Amygdala (tissue), 56 donors: Measurements from ENCODE around the gene FAM83G.
A peak's percentile ranks its signal among the peaks of the same experiment; 100 is the strongest.

Source experiments
- DNase-seq, 56 donors: peaks; one replicate each; lab custom pipeline; 2025; lab: John Stamatoyannopoulos, UW

FAM83G gene

DNA sequence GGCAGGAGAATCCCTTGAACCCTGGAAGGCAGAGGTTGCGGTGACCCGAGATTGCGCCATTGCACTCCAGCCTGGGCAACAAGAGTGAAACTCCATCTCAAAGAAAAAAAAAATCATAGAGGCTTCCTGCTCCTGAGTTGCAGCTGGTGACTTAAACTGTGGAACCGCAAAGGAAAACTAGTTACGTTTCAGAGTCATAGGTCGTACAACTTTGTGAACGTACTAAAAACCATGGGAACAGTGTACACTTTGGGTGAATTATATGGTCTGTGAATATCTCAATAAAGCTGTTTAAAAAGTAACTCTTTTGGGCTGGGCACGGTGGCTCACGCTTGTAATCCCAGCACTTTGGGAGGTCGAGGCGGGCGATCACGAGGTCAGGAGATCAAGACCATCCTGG is 29.0 kb downstream of the FAM83G start:
- DNase-seq: no peak

DNA sequence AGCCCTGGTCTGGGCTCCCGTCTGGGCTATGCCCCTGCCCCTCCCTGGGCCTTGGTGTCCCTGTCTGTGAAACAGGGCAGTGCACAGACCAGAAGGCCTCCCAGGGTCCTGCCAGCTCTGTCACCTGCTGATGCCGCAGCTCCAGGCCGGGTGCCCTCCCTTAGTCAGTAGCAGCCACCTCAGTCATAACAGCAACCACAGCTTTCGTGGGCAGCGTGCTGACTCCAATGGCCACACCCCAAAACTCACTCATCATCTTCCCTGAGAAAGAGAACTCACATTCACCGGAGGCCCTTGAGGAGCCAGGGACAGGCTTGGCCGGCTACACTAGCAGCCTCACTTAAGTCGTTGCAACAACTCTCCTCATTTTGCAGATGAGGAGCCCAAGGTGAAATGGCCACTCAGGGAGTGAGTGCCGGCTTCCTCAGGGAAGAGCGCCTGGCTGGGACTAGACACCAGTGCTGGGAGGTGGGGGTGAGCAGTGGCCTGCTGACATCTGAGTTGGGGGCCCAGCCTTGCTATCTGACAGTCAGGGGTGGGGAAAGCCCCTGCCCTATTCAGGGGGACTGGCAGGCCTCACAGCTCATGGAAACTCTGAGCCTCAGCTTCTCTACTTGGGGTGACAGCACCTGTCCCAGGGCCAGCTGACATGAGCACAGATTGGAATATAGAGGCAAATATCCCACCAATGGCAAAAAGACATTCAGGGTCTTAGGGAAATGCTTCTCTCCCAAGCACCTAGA is 30.0 kb downstream of the FAM83G start:
- no peak for DNase-seq

DNA sequence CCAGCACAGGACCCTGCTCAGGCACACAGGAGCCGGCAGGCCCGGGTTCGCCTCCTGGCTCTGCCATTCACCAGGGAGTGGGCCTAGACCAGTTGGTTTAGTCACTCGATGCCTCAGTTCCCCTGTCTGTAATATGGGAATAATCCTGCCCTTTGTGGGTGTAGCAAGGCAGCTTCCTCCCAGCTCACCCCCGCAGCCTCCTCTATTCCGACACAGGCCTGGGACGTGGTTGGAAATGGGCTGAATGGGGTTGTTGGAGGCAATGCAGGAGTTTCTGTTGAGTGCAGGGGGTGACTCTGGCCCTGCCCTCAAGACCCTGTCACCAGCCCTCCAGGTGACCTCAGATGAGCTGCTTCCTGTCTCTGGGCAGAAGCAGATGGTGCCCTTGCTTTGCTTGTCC is 32.8 kb downstream of the FAM83G start:
- no peak for DNase-seq

DNA sequence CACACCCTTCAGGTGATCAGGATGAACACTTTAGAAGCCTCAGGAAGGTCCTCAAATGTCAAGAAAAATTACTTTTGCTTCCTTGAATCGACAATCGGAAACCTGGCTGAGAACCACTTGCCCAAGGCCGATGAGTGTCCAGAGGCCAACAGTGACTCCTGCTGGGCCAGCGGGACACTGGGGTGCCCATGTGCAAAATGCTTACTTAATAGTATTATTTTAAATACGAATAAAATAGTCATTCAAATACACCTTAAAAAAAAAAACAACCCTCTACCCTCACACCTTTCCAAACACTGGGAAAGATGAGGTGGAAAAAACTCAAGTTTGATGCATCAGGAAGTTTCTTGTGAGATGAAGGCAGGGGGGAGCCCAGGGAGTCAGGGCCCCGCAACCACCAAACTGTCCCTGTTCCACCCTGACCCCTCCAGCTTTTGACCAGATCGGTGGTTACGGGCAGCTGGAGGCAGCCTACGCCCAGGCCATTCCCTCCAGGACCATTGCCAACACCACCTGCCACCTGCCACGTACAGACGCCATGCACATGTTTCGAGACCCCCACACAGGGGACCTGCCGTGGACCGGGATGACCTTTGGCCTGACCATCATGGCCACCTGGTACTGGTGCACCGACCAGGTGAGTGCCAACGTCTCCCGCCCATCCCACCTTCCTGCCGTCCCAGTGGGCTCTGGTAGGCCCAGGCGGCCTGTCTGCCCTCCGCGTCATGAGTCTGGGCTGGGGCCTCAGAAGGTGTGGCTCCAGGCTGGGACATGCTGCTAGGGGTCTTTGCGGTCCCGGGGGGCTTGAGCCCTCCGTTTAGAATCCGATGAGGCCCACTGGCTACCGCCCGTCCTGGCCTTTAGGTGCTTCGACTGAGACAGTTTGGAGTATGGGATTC is 33.7 kb downstream of the FAM83G start:
- no peak for DNase-seq

DNA sequence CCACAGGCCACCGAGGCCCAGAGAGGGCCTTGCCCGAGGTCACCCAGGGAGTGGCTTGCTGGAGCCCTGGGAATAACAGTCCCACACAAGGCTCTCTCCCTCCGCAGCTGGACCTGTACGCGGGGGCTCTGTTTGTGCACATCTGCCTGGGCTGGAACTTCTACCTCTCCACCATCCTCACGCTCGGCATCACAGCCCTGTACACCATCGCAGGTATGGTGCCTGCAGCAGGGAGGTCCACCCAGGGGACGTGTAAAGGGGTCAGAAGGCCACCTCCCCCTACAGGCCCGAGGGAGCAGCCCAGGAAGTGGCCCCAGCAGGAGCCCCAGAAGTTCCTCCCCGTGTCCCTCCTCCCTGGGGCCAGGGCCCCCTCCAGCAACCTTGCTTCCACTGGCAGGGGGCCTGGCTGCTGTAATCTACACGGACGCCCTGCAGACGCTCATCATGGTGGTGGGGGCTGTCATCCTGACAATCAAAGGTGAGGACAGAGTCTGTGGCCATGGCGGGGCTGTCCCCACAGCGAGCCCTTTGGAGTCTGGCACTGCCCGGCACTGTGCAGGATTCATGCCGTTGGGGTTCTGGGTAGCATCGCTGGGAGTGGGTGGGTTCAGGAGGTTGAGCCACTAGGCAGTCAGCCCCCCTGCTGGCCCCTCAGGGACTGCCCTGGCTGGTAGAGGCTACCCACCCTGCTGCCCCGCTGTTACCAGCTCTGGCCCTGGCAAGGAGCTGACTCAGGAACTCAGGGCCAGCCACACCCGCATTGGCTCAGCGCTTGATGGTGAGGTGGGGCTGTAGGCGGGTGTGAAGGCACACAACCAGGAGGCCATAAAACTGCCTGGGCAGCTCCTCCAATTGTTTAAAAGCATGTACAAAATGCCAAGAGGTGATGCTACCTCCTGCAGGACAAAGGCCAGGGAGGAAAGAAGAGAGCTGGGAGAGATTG is 35.3 kb downstream of the FAM83G start:
- DNase-seq: no peak

DNA sequence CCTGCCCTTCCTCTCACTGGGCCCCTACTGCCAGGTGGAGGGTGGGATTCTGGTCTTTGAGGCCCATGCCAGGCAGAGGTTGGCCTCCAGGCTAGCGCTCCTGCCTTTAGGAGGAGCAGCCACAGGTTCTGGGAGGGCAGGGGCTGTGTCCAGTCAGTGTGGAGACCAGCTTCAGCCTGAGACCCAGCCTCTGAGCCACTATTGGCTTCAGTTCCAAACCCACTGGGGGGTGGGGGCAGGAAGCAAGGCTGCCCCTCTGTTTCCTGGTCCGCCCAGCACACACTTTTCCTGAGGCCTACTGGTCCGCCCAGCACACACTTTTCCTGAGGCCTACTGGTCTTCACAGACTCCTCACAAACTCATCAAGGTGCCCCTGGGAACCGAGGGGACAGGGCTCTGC is 36.2 kb downstream of the FAM83G start:
- no peak for DNase-seq

DNA sequence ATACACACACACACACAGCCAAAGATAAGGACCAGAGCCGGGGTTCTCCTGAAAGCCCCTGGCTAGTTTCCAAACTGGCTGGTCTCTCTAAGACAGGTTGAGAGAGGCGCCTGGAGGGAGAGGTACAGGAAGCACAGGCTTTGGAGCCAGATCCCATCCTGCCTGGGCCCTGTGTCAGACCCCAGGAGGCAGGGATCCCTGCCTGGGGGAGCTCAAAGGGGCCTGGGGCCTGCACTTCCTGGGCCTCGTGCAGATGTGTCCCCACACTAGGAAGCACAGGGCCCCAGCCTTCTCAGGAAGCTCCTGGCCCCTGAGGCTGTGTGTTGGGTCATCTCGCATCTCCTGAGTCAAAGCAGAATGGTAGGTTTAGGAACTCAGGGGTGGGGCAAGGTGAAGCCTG is 36.6 kb downstream of the FAM83G start:
- no peak for DNase-seq

DNA sequence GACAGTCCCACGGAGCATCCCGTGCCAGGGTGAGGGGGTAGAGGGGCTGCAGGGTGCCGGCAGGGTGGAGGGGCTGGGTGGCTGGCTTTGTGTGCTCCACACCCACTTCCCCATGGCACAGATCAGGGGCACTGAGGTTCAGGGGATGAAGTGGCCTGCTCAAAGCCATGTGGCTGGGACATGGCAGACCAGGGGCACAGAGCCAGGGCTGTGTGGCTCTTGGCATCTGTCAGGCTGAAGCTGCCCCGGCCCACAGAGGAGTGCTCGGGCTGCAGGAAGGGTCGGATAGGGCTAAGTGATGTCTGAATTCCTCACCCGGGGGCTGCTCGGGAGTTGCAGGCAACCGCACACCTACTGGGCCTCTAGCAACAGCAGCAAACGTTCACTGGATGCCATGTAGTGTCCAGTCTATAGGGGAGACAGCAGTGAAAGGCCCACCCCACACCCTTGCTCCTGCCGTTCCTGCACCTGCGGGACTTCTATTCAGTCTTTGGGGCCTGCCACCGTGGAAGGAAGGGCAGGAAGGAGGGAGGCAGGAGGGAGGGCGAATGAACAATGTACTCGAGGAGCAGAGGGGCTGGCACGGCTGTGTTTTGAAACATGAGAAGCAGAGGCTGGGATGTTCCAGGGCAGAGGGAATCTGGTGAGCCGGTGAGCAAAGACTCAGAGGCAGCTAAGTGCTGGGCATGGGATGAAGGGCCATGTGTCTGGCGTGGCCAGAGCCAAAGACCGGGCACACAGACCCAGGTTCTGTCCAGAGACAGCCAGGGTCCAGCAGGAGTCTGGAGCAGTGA is 37.5 kb downstream of the FAM83G start:
- DNase-seq: no peak

DNA sequence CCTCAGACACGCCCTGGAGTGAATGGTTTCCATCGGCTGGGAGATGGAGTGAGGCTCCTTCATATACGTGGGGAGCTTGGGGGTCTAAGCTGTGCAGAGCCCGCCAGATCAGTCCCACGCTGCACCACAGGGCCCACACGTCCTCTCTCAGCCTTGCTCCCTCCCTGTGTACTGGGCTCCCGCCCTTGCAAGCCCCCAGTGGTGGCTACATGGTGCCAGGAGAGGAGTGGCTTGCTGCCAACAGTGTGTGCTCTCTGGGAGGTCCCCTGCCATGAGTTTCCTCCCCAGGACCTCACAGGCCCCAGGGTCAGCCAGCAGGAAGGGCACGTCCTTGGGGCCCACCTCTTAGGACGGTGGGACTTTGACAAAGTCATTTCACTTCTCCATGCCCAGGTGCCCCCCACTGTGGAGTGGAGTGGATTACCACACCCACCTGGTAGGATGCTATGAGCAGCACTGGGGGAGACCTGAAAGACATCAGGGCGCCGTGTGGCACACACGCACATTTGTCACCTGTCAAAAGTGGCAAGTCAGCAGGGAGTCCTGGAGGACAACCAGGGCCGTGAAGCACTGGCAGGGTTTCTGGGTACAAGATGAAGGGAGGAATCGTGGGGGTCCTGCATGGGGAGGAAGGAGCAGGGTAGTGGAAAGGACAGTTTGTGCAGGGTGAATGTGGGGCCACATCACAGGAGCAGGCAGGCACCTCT is 38.9 kb downstream of the FAM83G start:
- DNase-seq: no peak

DNA sequence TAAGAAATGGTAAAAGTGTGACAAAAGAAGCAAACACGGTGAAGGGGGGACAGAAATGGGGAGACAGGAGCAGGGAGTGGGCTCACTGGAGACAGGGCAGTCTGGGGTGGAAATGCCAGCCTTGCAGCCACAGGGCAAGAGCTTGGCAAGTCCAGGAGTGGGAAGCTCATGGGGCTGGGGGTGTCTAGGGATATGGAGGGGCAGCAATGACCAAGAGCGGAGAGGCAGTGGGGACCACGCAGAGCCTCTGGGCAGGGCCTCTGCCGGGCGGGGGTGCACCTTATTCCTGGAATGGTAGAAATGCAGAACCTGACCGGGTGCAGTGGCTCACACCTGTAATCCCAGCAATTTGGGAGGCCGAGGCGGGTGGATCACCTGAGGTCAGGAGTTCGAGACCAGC is 40.0 kb downstream of the FAM83G start:
- no peak for DNase-seq

DNA sequence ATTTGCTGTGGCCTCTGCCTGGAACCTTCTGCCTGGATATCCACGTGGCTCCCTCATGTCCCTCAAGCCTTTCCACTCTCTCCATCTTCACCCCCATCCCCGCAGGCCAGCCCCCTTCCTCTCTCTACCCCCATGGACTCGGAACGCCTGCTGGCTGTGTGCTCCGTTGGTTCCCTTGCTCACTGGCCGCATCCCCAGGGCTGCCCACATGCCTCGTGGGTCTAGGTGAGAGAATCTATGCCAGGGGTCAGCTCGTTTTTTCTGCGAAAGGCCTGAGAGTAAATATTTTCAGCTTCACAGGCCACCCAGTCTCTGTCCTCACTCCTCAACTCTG is 40.6 kb downstream of the FAM83G start:
- DNase-seq: no peak

DNA sequence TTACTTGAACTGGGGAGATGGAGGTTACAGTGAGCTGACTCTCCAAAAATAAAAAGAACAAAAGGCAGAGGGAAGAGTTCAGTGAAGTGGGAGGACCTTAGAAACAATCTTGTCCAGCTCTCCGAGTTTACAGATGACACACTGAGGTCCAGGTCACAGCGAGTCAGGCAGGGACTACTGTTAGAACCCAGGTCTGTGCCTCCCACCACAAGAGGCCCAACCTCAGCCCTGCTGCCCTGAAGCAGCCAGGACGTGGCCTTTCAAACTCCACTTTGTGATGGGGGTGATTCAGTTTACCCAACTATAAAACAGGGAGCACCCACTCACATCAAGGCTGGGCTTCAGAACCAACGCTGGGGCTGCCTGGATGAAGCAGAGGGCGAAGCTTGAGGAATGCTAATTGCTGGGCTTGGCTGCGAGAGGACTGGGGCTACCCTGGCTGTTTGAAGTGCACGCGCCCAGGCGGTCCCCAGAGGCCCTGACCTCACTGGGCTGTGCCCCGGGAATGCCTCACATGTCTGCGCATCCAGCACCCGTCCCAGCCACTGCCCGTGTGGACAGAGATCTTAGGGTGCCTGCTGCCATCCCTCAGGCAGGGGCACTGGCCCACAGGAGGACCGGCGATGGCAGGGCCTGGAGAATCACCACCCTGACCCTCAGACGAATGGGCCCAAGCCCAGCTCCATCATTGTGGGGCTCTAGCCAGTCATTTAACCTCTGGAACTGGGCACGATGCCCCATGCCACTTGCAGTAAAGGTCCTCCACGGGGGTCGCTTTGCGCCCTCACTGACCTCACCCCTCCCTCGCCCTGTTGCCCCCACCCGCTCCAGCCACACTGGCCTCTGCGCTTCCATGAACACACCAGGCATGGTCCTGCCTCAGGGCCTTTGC is 41.2 kb downstream of the FAM83G start:
- no peak for DNase-seq

DNA sequence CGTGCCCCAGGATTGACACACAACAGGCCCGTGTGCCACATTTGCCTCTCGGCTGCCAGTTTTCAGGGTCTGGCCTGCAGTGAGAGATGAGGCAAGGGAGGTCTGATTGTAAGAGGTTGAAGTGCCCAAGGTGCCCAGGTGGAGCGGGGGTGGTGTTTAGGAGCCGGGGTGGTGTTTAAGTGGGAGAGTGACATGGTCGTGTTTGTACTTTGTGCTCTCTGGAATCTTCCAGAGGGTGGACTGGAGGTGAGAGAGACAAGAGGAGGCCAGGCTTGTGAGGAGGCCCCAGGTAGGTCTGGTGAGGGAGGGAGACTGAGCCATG is 42.1 kb downstream of the FAM83G start:
- DNase-seq: no peak

DNA sequence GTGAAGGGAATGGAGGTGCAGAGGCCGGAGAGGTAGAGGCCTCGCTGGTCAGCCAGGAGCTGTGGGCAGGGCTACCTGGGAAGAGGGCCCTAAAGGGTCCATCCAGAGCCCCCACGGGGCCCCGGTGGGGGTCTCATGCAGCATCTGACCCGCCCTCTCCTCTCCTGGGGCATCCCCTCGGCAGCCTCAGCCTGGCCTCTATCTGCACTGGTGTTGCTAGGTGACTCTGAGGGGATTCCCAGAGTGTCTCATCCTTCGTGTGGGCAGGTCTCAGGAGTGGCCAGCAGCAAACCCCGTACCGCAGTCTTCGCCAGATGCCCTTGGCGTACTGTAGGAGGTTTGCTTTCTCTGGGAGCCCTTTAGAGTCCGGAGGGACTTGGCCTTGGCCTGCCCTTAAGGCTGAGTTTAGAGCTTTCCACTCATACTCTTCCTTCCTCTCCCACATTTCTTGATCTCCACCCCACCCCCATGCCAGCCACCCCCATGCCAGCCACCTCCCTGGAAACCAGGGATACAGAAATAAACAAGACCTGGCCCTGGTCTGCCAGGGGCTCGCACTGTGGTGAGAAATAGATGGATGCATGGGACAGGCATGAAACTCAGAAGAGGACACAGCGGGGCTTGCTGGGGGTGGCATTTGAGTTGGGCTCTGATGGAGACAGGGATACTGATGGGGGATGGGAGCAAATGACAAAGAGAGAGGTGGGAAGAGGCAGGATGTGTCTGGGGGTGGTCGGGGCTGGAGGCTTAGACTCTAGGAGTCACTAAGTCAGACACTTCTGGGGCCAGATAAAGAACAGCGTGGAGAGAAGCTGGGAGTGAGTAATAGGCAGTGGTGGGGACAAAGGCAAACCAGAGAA is 42.7 kb downstream of the FAM83G start:
- no peak for DNase-seq

DNA sequence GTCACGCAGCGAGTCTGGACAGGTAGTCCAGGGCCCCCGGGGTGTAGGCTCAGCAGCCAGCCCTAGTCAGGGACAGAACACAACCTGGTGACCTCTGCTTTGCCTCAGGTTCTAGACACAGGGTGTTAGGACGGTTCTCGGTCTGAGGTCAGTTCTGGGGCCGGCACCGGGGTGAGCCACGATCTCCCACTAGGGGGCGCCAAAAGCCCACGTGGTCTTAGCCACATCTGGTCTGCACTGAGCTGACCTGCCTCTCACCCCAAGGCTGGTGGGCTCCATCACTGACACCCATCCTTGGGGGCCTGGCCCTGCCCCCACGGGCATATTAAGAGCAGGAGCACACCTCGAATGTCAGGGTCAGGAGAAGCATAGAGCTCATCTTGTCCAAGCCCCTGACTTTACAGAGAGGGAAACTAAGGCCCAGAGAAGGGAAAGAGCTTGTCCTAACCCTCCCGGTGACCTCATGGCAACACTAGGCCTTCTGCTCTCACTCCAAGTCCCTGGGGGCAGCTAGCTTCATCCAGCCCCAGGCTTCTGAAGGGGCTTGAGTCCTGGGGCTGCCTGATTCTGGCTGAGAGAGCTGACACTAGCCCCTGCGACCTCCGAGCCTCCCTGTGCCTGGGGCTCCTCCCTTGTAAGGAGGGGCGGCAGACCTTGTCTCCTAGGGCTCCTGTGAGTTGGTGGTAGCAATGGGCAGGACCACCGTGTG is 43.6 kb downstream of the FAM83G start:
- peak in 37 of 56 donors; percentile 2 to 78 (median 27) for DNase-seq

DNA sequence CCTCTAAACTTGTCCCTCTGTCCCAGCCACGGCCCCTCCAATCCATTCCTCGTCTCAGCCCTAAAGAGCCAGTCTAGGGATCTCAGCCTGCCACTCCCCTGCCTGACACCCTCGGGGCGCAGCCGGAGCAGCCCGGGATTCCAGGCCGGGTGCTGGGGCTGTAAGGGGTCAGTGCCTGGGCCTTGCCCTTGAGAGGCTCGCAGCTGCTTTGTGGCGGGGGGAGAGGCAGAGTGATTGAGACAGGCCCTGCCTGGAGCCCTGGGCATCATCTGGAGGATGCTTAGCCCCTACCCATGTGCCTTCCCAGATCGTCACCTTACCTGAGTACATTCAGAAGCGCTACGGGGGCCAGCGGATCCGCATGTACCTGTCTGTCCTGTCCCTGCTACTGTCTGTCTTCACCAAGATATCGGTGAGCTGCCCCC is 44.3 kb downstream of the FAM83G start:
- DNase-seq: no peak

DNA sequence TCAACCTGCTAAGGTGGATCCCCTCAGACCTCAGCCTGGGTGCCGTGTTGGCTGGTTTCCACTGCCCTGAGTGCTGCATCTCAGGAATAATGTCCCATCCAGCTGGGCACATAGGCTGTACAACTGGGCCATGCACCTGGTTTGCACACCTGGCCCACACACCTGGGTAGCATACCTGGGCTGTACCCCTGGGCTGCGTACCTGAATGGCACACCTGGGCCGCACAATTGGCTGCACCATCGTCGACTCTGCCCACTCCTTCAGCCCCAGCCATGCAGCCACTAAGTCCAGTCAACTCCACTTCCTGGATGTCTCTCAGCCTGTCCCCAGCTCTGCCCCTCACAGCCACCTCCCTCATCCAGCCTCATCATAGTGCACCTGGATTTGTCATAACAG is 44.7 kb downstream of the FAM83G start:
- DNase-seq: no peak
